IPS DF 6.9 (cell line): ENCODE results near the gene PCLO.

Source experiments
- DNase-seq: peaks from one replicate; pipeline ENCODE4 v3.0.0-alpha.2; 2013; ENCODE audit warnings: low read depth, low spot score
- H3K27ac ChIP-seq: one replicate; pipeline ENCODE4 v1.5.1; 2013; ENCODE audit warnings: low read length, control low read depth
- H3K27me3 ChIP-seq: 2 replicates; pipeline ENCODE4 v1.6.1; 2013; ENCODE audit warnings: mild to moderate bottlenecking, low read length; ENCODE audit not compliant: control insufficient read depth, insufficient read depth
- H3K36me3 ChIP-seq: 2 replicates; pipeline ENCODE4 v1.6.1; 2013; ENCODE audit warnings: low read length; ENCODE audit not compliant: control insufficient read depth, insufficient read depth
- H3K4me1 ChIP-seq: 2 replicates; pipeline ENCODE4 v1.6.1; 2013; ENCODE audit warnings: low read length; ENCODE audit not compliant: control insufficient read depth, insufficient read depth
- H3K4me3 ChIP-seq: 2 replicates; pipeline ENCODE4 v1.5.1; 2013; ENCODE audit warnings: mild to moderate bottlenecking, low read length
- H3K9me3 ChIP-seq: 2 replicates; pipeline ENCODE4 v1.6.1; 2013; ENCODE audit warnings: low read length, inconsistent platforms; ENCODE audit not compliant: control insufficient read depth, insufficient read depth
- WGBS: extraction: QIAGEN DNeasy Blood & Tissue Kit; methylation state at CpG from one replicate; pipeline ENCODE4 v1.1.7; 2013; ENCODE audit warnings: mixed read lengths, missing lambda C conversion rate; ENCODE audit not compliant: insufficient read length, insufficient coverage; 5-methylcytosine and 5-hydroxymethylcytosine counted together

PCLO gene

GRCh38 chr7:82740246-82740848, 422.3 kb downstream of the PCLO start:
- Histone ChIP-seq H3K4me1 (no peaks in the 10 kb centered on the region), H3K36me3 (no peaks in the 10 kb centered on the region), H3K27ac (no peak overlapping the region), H3K9me3 (no peaks in the 10 kb centered on the region; the same call in 1 of the 2 replicates), H3K4me3 (no peak overlapping the region), H3K27me3 (no peaks in the 10 kb centered on the region)
- DNase-seq: no peak
- WGBS: 100% methylated on average over 1 of the region's 3 CpGs

GRCh38 chr7:82736633-82737032, 426.1 kb downstream of the PCLO start:
- no peaks in the 10 kb centered on the region for H3K36me3 ChIP-seq
- H3K9me3 ChIP-seq: no peaks in the 10 kb centered on the region; the same call in 1 of the 2 replicates
- H3K4me1 ChIP-seq: no peaks in the 10 kb centered on the region
- no peak overlapping the region for H3K27ac ChIP-seq
- no CpG with 5 or more reads among the region's 3 CpGs for WGBS
- no peaks in the 10 kb centered on the region for H3K27me3 ChIP-seq
- H3K4me3 ChIP-seq: no peak overlapping the region
- DNase-seq: no peak

GRCh38 chr7:82732677-82733076, 430.0 kb downstream of the PCLO start:
- no peaks in the 10 kb centered on the region; the same call in 1 of the 2 replicates for H3K9me3 ChIP-seq
- no peaks in the 10 kb centered on the region for H3K27me3 ChIP-seq
- no peaks in the 10 kb centered on the region for H3K36me3 ChIP-seq
- no peak overlapping the region for H3K27ac ChIP-seq
- no peak for DNase-seq
- no peak overlapping the region for H3K4me3 ChIP-seq
- no CpG with 5 or more reads among the region's 3 CpGs for WGBS
- H3K4me1 ChIP-seq: no peaks in the 10 kb centered on the region

- Histone ChIP-seq H3K27me3 (no peaks in the 10 kb centered on the region), H3K36me3 (no peaks in the 10 kb centered on the region), H3K9me3 (no peaks in the 10 kb centered on the region), H3K4me3 (no peak overlapping the region), H3K4me1 (no peaks in the 10 kb centered on the region), H3K27ac (no peak overlapping the region)
- WGBS: 100% methylated on average over 2 of the region's 8 CpGs
- no peak for DNase-seq
These were observed 433.3 kb downstream of the PCLO start for GRCh38 chr7:82729172-82730030.

GRCh38 chr7:82726038-82726800, 436.5 kb downstream of the PCLO start:
- WGBS: no CpG with 5 or more reads among the region's 7 CpGs
- no peak for DNase-seq
- H3K9me3 ChIP-seq: no peaks in the 10 kb centered on the region

GRCh38 chr7:82723411-82723810, 439.3 kb downstream of the PCLO start:
- Histone ChIP-seq H3K36me3 (no peaks in the 10 kb centered on the region), H3K4me1 (no peaks in the 10 kb centered on the region), H3K9me3 (no peaks in the 10 kb centered on the region), H3K4me3 (no peak overlapping the region), H3K27me3 (no peaks in the 10 kb centered on the region), H3K27ac (no peak overlapping the region)
- no CpG with 5 or more reads among the region's 1 CpG for WGBS
- DNase-seq: no peak

More at GRCh38 chr7:82726038-82726800, 436.5 kb downstream of the PCLO start:
- Histone ChIP-seq H3K4me1 (no peaks in the 10 kb centered on the region), H3K27ac (no peak overlapping the region), H3K36me3 (no peaks in the 10 kb centered on the region), H3K27me3 (no peaks in the 10 kb centered on the region), H3K4me3 (no peak overlapping the region)

- Histone ChIP-seq H3K4me1 (no peaks in the 10 kb centered on the region), H3K27me3 (no peaks in the 10 kb centered on the region), H3K4me3 (no peak overlapping the region), H3K27ac (no peak overlapping the region), H3K9me3 (no peaks in the 10 kb centered on the region), H3K36me3 (no peaks in the 10 kb centered on the region)
- no peak for DNase-seq
- no CpG with 5 or more reads among the region's 3 CpGs for WGBS
These were observed 439.7 kb downstream of the PCLO start for GRCh38 chr7:82722946-82723345.

- no CpG with 5 or more reads among the region's 2 CpGs for WGBS
- H3K27ac ChIP-seq: no peak overlapping the region
- H3K9me3 ChIP-seq: no peaks in the 10 kb centered on the region
These were observed 447.3 kb downstream of the PCLO start for GRCh38 chr7:82715344-82715743.

GRCh38 chr7:82714883-82715282, 447.8 kb downstream of the PCLO start:
- Histone ChIP-seq H3K4me1 (no peaks in the 10 kb centered on the region), H3K27ac (no peak overlapping the region), H3K36me3 (no peaks in the 10 kb centered on the region), H3K27me3 (no peaks in the 10 kb centered on the region), H3K4me3 (no peak overlapping the region), H3K9me3 (no peaks in the 10 kb centered on the region)
- DNase-seq: no peak
- WGBS: no CpG with 5 or more reads among the region's 2 CpGs

More at GRCh38 chr7:82715344-82715743, 447.3 kb downstream of the PCLO start:
- H3K4me1 ChIP-seq: no peaks in the 10 kb centered on the region
- H3K27me3 ChIP-seq: no peaks in the 10 kb centered on the region
- no peaks in the 10 kb centered on the region for H3K36me3 ChIP-seq
- DNase-seq: no peak
- no peak overlapping the region for H3K4me3 ChIP-seq

- H3K36me3 ChIP-seq: no peaks in the 10 kb centered on the region
- DNase-seq: no peak
- no peaks in the 10 kb centered on the region for H3K4me1 ChIP-seq
- WGBS: no CpG with 5 or more reads among the region's 2 CpGs
- no peak overlapping the region for H3K27ac ChIP-seq
- H3K9me3 ChIP-seq: no peaks in the 10 kb centered on the region
- no peaks in the 10 kb centered on the region for H3K27me3 ChIP-seq
- no peak overlapping the region for H3K4me3 ChIP-seq
These were observed 449.2 kb downstream of the PCLO start for GRCh38 chr7:82713506-82713905.
